Body of pancreas (tissue), 4 donors: Measurements from ENCODE around the gene SYNPR.

Source experiments
- CTCF ChIP-seq, 7 experiments: fragments of 450-650 bp in 4 of 7; fragments of 200-600 bp in 3 of 7; sonication (generic) in 3 of 7; IDR thresholded peaks; one replicate each; pipeline ENCODE4 v1.5.1; 2016 to 2019; ENCODE audit warnings: antibody characterized with exemption in 7 of 7
- POLR2A ChIP-seq, 3 donors: fragments of 450-650 bp; IDR thresholded peaks; one replicate each; pipeline ENCODE4 v1.6.1; 2016; ENCODE audit warnings: antibody characterized with exemption in 3 of 3, mild to moderate bottlenecking in 2 of 3

- no peak for TF ChIP-seq POLR2A (IDR thresholded peaks at IDR 0.05)
- TF ChIP-seq CTCF (IDR thresholded peaks at IDR 0.05), result no peak
Measured at GRCh38 chr3:63437858-63438257, 159.8 kb downstream of the SYNPR start.
